Measurements from ENCODE around the gene WDTC1. TPM values are rescaled to one million over a fixed set of nuclear protein-coding genes. Genes with fewer than 3 reads are reported as not detected.

Gene WDTC1
- total RNA-seq, 1 donor from 2014 or later, result 48.5 TPM

GRCh38 chr1:27335506-27336422, 101.3 kb downstream of the WDTC1 start:
- no peak for DNase-seq (ENCODE audit: low read depth)

GRCh38 chr1:27336756-27337155, 102.3 kb downstream of the WDTC1 start:
- no peak for DNase-seq (ENCODE audit: low read depth)

GRCh38 chr1:27338751-27339150, 104.3 kb downstream of the WDTC1 start:
- DNase-seq (ENCODE audit: low read depth), result no peak

GRCh38 chr1:27339213-27339612, 104.8 kb downstream of the WDTC1 start:
- DNase-seq (ENCODE audit: low read depth), result no peak

- peak; percentile 56 for DNase-seq (ENCODE audit: low read depth)
Measured at GRCh38 chr1:27341525-27342252, 107.3 kb downstream of the WDTC1 start, which contains the start of gene SYTL1. SYTL1 (plus strand) TSS chr1:27342022; CDS start chr1:27345335, 3,313 bp downstream.

GRCh38 chr1:27342391-27342777, 108.0 kb downstream of the WDTC1 start:
- DNase-seq (ENCODE audit: low read depth), result no peak

GRCh38 chr1:27342778-27343638, 108.6 kb downstream of the WDTC1 start:
- DNase-seq (ENCODE audit: low read depth), result no peak

- no peak for DNase-seq (ENCODE audit: low read depth)
Measured at GRCh38 chr1:27343639-27344025, 109.2 kb downstream of the WDTC1 start.

GRCh38 chr1:27345272-27345671, 110.8 kb downstream of the WDTC1 start:
- DNase-seq (ENCODE audit: low read depth), result no peak

- DNase-seq (ENCODE audit: low read depth), result no peak
Measured at GRCh38 chr1:27346357-27346756, 111.9 kb downstream of the WDTC1 start.

GRCh38 chr1:27346991-27347624, 112.7 kb downstream of the WDTC1 start:
- DNase-seq (ENCODE audit: low read depth), result no peak

- DNase-seq (ENCODE audit: low read depth), result no peak
Measured at GRCh38 chr1:27348861-27349783, 114.7 kb downstream of the WDTC1 start.

- DNase-seq (ENCODE audit: low read depth), result no peak
Measured at GRCh38 chr1:27349784-27350662, 115.6 kb downstream of the WDTC1 start.

- DNase-seq (ENCODE audit: low read depth), result no peak
Measured at GRCh38 chr1:27350663-27351540, 116.5 kb downstream of the WDTC1 start.

GRCh38 chr1:27351541-27352107, 117.2 kb downstream of the WDTC1 start:
- peak; percentile 32 for DNase-seq (ENCODE audit: low read depth)

- DNase-seq (ENCODE audit: low read depth), result no peak
Measured at GRCh38 chr1:27353166-27353565, 118.7 kb downstream of the WDTC1 start.

GRCh38 chr1:27353629-27354028, 119.2 kb downstream of the WDTC1 start:
- no peak for DNase-seq (ENCODE audit: low read depth)

- DNase-seq (ENCODE audit: low read depth), result no peak
Measured at GRCh38 chr1:27355683-27356082, 121.3 kb downstream of the WDTC1 start.

Measured in renal cortical epithelial cell (primary cell).